H1 (cell line): ENCODE measurements around the gene LAMC3. TPM values are rescaled to one million over a fixed set of nuclear protein-coding genes. Genes with fewer than 3 reads are reported as not detected.

Experiments
- CTCF ChIA-PET: fragments of 300-600 bp; sonication (Branson Sonifier 250); formaldehyde crosslinking; loops from one replicate; lab custom pipeline; 2021; ENCODE audit not compliant: partially characterized antibody; lab: Charles Lee
- POLR2A ChIA-PET: fragments of 300-600 bp; sonication (Branson Sonifier 250); formaldehyde crosslinking; loops from one replicate; lab custom pipeline; 2021; ENCODE audit warnings: inconsistent platforms; ENCODE audit not compliant: partially characterized antibody; lab: Charles Lee
- DNase-seq, 2 experiments: peaks; one replicate each; pipeline versions ENCODE4 v3.0.0 to v3.0.0-alpha.2; 2010 to 2022; ENCODE audit warnings: low spot score in 2 of 2, low read depth in 1 of 2, mixed read lengths in 1 of 2
- FAIRE-seq: peaks from 2 replicates; lab custom pipeline; 2011; peaks lifted over from hg19 to GRCh38; lab: Jason Lieb, UNC
- H2AFZ ChIP-seq: 2 replicates; pipeline ENCODE4 v1.8.1; 2012; ENCODE audit warnings: low read length, inconsistent platforms
- H2AK5ac ChIP-seq: 2 replicates; pipeline ENCODE4 v1.6.1; 2013; ENCODE audit warnings: low read depth, low read length
- H2BK120ac ChIP-seq: replicated peaks from 2 replicates; pipeline ENCODE3; 2013; ENCODE audit warnings: low read depth, low read length, inconsistent platforms
- H2BK12ac ChIP-seq: 2 replicates; pipeline ENCODE4 v1.6.1; 2013; ENCODE audit warnings: low read depth, low read length
- H2BK15ac ChIP-seq: 2 replicates; pipeline ENCODE4 v1.6.1; 2013; ENCODE audit warnings: low read length
- H2BK20ac ChIP-seq: 2 replicates; pipeline ENCODE4 v1.6.1; 2013; ENCODE audit warnings: low read length
- H2BK5ac ChIP-seq: 2 replicates; pipeline ENCODE4 v1.6.1; 2013; ENCODE audit warnings: low read depth, low read length
- H3K14ac ChIP-seq: 2 replicates; pipeline ENCODE4 v1.6.1; 2013; ENCODE audit warnings: inconsistent platforms; ENCODE audit not compliant: insufficient read length
- H3K18ac ChIP-seq: 2 replicates; pipeline ENCODE4 v1.6.1; 2013; ENCODE audit warnings: low read length; ENCODE audit errors: extremely low read depth
- H3K23ac ChIP-seq: 2 replicates; pipeline ENCODE4 v1.6.1; 2013; ENCODE audit warnings: inconsistent platforms; ENCODE audit not compliant: insufficient read length
- H3K23me2 ChIP-seq: 2 replicates; pipeline ENCODE4 v1.6.1; 2013; ENCODE audit warnings: low read depth, low read length
- H3K27ac ChIP-seq: 2 replicates; pipeline ENCODE4 v1.6.1; 2011; ENCODE audit warnings: low read depth, low read length, inconsistent platforms
- H3K27me3 ChIP-seq, 4 experiments: replicated peaks in 1 of 4; 1 replicate in 1 of 4; 2 replicates in 3 of 4; pipeline versions ENCODE4 v1.6.1 to v1.8.1; 2011 to 2013; ENCODE audit warnings: low read length in 3 of 4, mild to moderate bottlenecking in 3 of 4, inconsistent platforms in 2 of 4, mixed read lengths in 2 of 4, moderate library complexity in 1 of 4; ENCODE audit not compliant: control insufficient read depth in 3 of 4, insufficient read depth in 3 of 4; ENCODE audit errors: extremely low read depth in 1 of 4
- H3K36me3 ChIP-seq, 4 experiments: 2 replicates each; pipeline versions ENCODE4 v1.6.1 to v1.8.1; 2011 to 2013; ENCODE audit warnings: mild to moderate bottlenecking in 4 of 4, low read length in 3 of 4, moderate library complexity in 2 of 4, control low read depth in 1 of 4, inconsistent platforms in 1 of 4; ENCODE audit not compliant: insufficient read depth in 4 of 4, control insufficient read depth in 2 of 4
- H3K4ac ChIP-seq: replicated peaks from 2 replicates; pipeline ENCODE3; 2013; ENCODE audit warnings: low read length, low read depth, mixed read lengths, inconsistent platforms; ENCODE audit not compliant: insufficient read length
- H3K4me1 ChIP-seq, 4 experiments: replicated peaks in 1 of 4; 1 replicate in 1 of 4; 2 replicates in 3 of 4; pipeline versions ENCODE4 v1.6.1 to v1.8.1; 2011 to 2013; ENCODE audit warnings: low read length in 3 of 4, inconsistent platforms in 2 of 4, mixed read lengths in 1 of 4; ENCODE audit not compliant: insufficient read depth in 4 of 4, control insufficient read depth in 3 of 4
- H3K4me2 ChIP-seq, 2 experiments: 2 replicates each; pipeline versions ENCODE4 v1.6.1 to v1.8.1; 2011 to 2013; ENCODE audit warnings: low read depth in 2 of 2, low read length in 2 of 2, control low read depth in 1 of 2, inconsistent platforms in 1 of 2, mild to moderate bottlenecking in 1 of 2; ENCODE audit not compliant: insufficient read depth in 1 of 2
- H3K4me3 ChIP-seq, 4 experiments: fragments of 200-600, 300-600 bp in 1 of 4; sonication (generic), shearing (Covaris generic), sonication (Bioruptor Twin) in 1 of 4; 2 replicates each; pipeline versions ENCODE4 v1.5.1 to v1.8.1; 2011 to 2016; ENCODE audit warnings: low read length in 4 of 4, low read depth in 3 of 4, control low read depth in 2 of 4, inconsistent platforms in 2 of 4, mild to moderate bottlenecking in 2 of 4, mixed read lengths in 1 of 4, moderate library complexity in 1 of 4; ENCODE audit not compliant: insufficient read depth in 2 of 4; ENCODE audit errors: extremely low read depth in 1 of 4
- H3K56ac ChIP-seq: replicated peaks from 2 replicates; pipeline ENCODE3; 2013; ENCODE audit warnings: low read depth, mild to moderate bottlenecking, mixed read lengths, low read length, inconsistent platforms; ENCODE audit not compliant: insufficient read length
- H3K79me1 ChIP-seq: 2 replicates; pipeline ENCODE4 v1.6.1; 2013; ENCODE audit warnings: low read depth, low read length, control low read depth
- H3K79me2 ChIP-seq, 2 experiments: 2 replicates each; pipeline versions ENCODE4 v1.6.1 to v1.8.1; 2012 to 2013; ENCODE audit warnings: low read length in 2 of 2, mild to moderate bottlenecking in 2 of 2, inconsistent platforms in 1 of 2; ENCODE audit not compliant: insufficient read depth in 2 of 2, control insufficient read depth in 1 of 2
- H3K9ac ChIP-seq, 4 experiments: replicated peaks in 1 of 4; 1 replicate in 1 of 4; 2 replicates in 3 of 4; pipeline versions ENCODE4 v1.6.1 to v1.8.1; 2011 to 2013; ENCODE audit warnings: low read depth in 3 of 4, low read length in 3 of 4, control low read depth in 2 of 4, mild to moderate bottlenecking in 2 of 4, moderate library complexity in 2 of 4, inconsistent platforms in 1 of 4; ENCODE audit errors: extremely low read depth in 1 of 4
- H3K9me3 ChIP-seq, 2 experiments: 2 replicates each; pipeline versions ENCODE4 v1.6.1 to v1.8.1; 2012 to 2013; ENCODE audit warnings: mild to moderate bottlenecking in 2 of 2, moderate library complexity in 2 of 2, control low read depth in 1 of 2, inconsistent platforms in 1 of 2, low read depth in 1 of 2, low read length in 1 of 2, mixed read lengths in 1 of 2; ENCODE audit not compliant: insufficient read depth in 2 of 2
- H4K20me1 ChIP-seq, 2 experiments: replicated peaks in 1 of 2; 2 replicates each; pipeline versions ENCODE3 to v1.8.1; 2011 to 2013; ENCODE audit warnings: inconsistent platforms in 2 of 2, low read length in 2 of 2, mild to moderate bottlenecking in 1 of 2; ENCODE audit not compliant: insufficient read depth in 2 of 2, control insufficient read depth in 1 of 2
- H4K5ac ChIP-seq: 2 replicates; pipeline ENCODE4 v1.6.1; 2013; ENCODE audit warnings: low read length, low read depth, mixed read lengths, inconsistent platforms; ENCODE audit not compliant: insufficient read length
- H4K8ac ChIP-seq: 2 replicates; pipeline ENCODE4 v1.8.0; 2013; ENCODE audit warnings: mild to moderate bottlenecking, moderate library complexity, low read length, inconsistent platforms; ENCODE audit not compliant: insufficient read depth; ENCODE audit errors: extremely low read depth
- H4K91ac ChIP-seq: replicated peaks from 2 replicates; pipeline ENCODE3; 2013; ENCODE audit warnings: low read length, mixed read lengths, inconsistent platforms; ENCODE audit not compliant: insufficient read length
- CBX5 ChIP-seq: fragments of 300-800, 300-1000 bp; sonication (generic); IDR thresholded peaks from 2 replicates; pipeline ENCODE4 v1.7.1; 2016; ENCODE audit warnings: antibody characterized with exemption, low read length, low read depth
- CREB1 ChIP-seq: IDR thresholded peaks from 2 replicates; pipeline ENCODE4 v1.6.1; 2012; ENCODE audit warnings: inconsistent platforms
- EP300 ChIP-seq, 2 experiments: IDR thresholded peaks; 1 replicate in 1 of 2; 2 replicates in 1 of 2; pipeline ENCODE4 v1.6.1; 2011 to 2012; ENCODE audit warnings: low read depth in 2 of 2, low read length in 2 of 2, mild to moderate bottlenecking in 2 of 2, borderline replicate concordance in 1 of 2, inconsistent platforms in 1 of 2, moderate library complexity in 1 of 2
- POLR2AphosphoS5 ChIP-seq: IDR thresholded peaks from 2 replicates; pipeline ENCODE4 v1.6.1; 2011; ENCODE audit warnings: low read depth, low read length
- RBBP5 ChIP-seq: IDR thresholded peaks from 2 replicates; pipeline ENCODE4 v1.7.1; 2012; ENCODE audit warnings: low read depth, mild to moderate bottlenecking, inconsistent platforms, low read length, moderate library complexity, borderline replicate concordance
- SIX5 ChIP-seq: IDR thresholded peaks from 2 replicates; pipeline ENCODE4 v1.6.1; 2011; ENCODE audit warnings: mild to moderate bottlenecking, low read depth, low read length
- SP1 ChIP-seq: IDR thresholded peaks from 2 replicates; pipeline ENCODE4 v1.6.1; 2011; ENCODE audit warnings: low read depth, low read length
- TBP ChIP-seq: IDR thresholded peaks from 2 replicates; pipeline ENCODE4 v1.6.1; 2011; ENCODE audit warnings: low read depth, low read length, improper control_type of control experiment
- WGBS, 2 experiments: shearing (Covaris generic) in 1 of 2; methylation state at CpG; one replicate each; pipeline versions ENCODE4 v1.1.6 to v1.1.7; 2013 to 2015; ENCODE audit warnings: low lambda C conversion rate in 2 of 2, mixed read lengths in 2 of 2, inconsistent platforms in 1 of 2, low coverage in 1 of 2, missing lambda C conversion rate in 1 of 2; ENCODE audit not compliant: insufficient replicate concordance in 2 of 2, insufficient coverage in 1 of 2, insufficient read length in 1 of 2; ENCODE audit errors: extremely low coverage in 1 of 2, missing lambda C conversion rate in 1 of 2; 5-methylcytosine and 5-hydroxymethylcytosine counted together
- long read RNA-seq, 2 experiments: library from RNA in 1 of 2; library from capped mRNA in 1 of 2; stranded (forward); transcript quantifications; one replicate each; pipeline ENCODE4 v2.0.0, GENCODE V29; 2021; ENCODE audit warnings: inconsistent platforms in 1 of 2
- polyA minus RNA-seq, 3 experiments: library from RNA; depleted of rRNA, polyadenylated mRNA; stranded (reverse); fragments of >200 nt; gene quantifications; 1 replicate in 2 of 3; 2 replicates in 1 of 3; pipeline ENCODE4 v1.2.3, GENCODE V29; 2011
- polyA plus RNA-seq, 7 experiments: library from polyadenylated mRNA; depleted of rRNA in 3 of 7; stranded (reverse) in 5 of 7; unstranded in 2 of 7; fragments of >200 nt in 5 of 7; fragments of 200-250 nt in 2 of 7; gene quantifications; 1 replicate in 5 of 7; 2 replicates in 1 of 7; 4 replicates in 1 of 7; pipeline versions ENCODE4 v1.2.1 to v1.2.3, GENCODE V29; 2011 to 2013; ENCODE audit warnings: missing spikeins in 2 of 7, mixed read lengths in 2 of 7
- total RNA-seq: library from RNA; stranded (reverse); fragmentation: NEBNext Ultra II Directional; extraction: Animal tissue kit (Norgen Biotek cat#: 25700); gene quantifications from 2 replicates; pipeline ENCODE4 v1.2.1, GENCODE V29; 2021
- TF ChIP-seq, protein P1 (sequence below): IDR thresholded peaks from 2 replicates; pipeline ENCODE4 v1.6.1; 2012; ENCODE audit warnings: inconsistent platforms

LAMC3 gene
- total RNA-seq (12.3 and 13.2 TPM in 2 replicates), polyA plus RNA-seq (2011; rRNA removed) (9.3 and 11.5 TPM in 2 replicates), polyA minus RNA-seq (2011; rRNA and poly(A)+ RNA removed) (3.8 and 4.1 TPM in 2 replicates)
- polyA plus RNA-seq (2011; cell fraction: cytosol; rRNA removed) = 6.0 TPM
- 24.8 TPM for polyA plus RNA-seq (2011; cell fraction: nucleus; rRNA removed)
- 8.0 to 13.0 TPM (median 12.4 TPM) in 4 replicates for polyA plus RNA-seq (2012, experiment 1 of 2)
- 10.7 TPM for polyA plus RNA-seq (2012, experiment 2 of 2)
- 18.4 TPM for polyA plus RNA-seq (2013, experiment 1 of 2)
- 15.1 TPM for polyA plus RNA-seq (2013, experiment 2 of 2)
- 4.8 TPM for polyA minus RNA-seq (2011; cell fraction: cytosol; rRNA and poly(A)+ RNA removed)
- 7.2 TPM for polyA minus RNA-seq (2011; cell fraction: nucleus; rRNA and poly(A)+ RNA removed)
- long read RNA-seq, experiment 1, partial matches to known transcripts = 7 of 13 reads
- long read RNA-seq, experiment 1, other reads (novel, unspliced or antisense) = 6 of 13 reads
- long read RNA-seq, experiment 2 = 0 reads

DNA sequence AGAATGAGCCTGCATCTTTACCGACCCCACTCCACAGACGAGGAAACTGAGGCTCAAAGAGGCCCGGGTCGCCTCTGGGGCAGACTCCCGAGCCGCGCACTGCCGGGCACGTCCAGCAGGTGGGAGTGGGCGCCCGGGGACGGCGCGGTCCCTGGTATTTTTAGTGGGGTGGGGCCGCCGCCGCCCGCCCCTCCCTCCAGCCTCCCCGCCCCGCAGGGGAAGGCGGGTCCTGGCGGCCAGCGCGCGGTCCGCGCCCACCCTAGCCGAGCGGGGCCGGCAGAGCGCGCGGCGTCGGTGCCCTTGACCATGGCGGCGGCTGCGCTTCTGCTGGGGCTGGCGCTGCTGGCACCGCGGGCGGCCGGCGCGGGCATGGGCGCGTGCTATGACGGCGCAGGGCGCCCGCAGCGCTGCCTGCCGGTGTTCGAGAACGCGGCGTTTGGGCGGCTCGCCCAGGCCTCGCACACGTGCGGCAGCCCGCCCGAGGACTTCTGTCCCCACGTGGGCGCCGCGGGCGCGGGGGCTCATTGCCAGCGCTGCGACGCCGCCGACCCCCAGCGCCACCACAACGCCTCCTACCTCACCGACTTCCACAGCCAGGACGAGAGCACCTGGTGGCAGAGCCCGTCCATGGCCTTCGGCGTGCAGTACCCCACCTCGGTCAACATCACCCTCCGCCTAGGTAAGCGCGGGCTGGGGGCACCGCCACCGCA, at the start of gene LAMC3:
TSS of gene LAMC3 (plus strand) at position 266 of the 710 bp plus-strand sequence. CDS start at position 307, 41 bp downstream.
- H3K9me3 ChIP-seq = no peaks in the 10 kb centered on the region
- peak within 1 kb of the TSS; percentile 61; the same call in 1 of the 2 replicates for H2BK15ac ChIP-seq
- H3K4ac ChIP-seq = no peak within 1 kb of the TSS
- CTCF ChIA-PET = interaction anchor here (0.6 to 17.5 kb wide), 7 partner anchors 10 to 302 kb away, joined by 3 to 156 read pairs (median 8); no protein-coding TSS in a partner anchor
- H3K4me2 ChIP-seq = peak within 1 kb of the TSS; percentile 62 to 83
- 10% methylated on average over 64 of the region's 88 CpGs; no CpG with 5 or more reads in 1 of the 2 experiments for WGBS, 2 experiments
- H3K23ac ChIP-seq = no peak within 1 kb of the TSS
- H3K23me2 ChIP-seq = peaks cover 8% of the 10 kb centered on the region; the same call in 1 of the 2 replicates
- no peak within 1 kb of the TSS for H2BK20ac ChIP-seq
- H3K18ac ChIP-seq = peak within 1 kb of the TSS; percentile 90
- peak within 1 kb of the TSS; percentile 24; the same call in 1 of the 2 replicates for H2BK5ac ChIP-seq
- H3K27me3 ChIP-seq = peaks cover 0 to 10% (median 7%) of the 10 kb centered on the region in 4 experiments; a peak in 5 of 7 replicates
- H3K79me1 ChIP-seq = peaks cover 5% of the 10 kb centered on the region; the same call in 1 of the 2 replicates
- peak within 1 kb of the TSS; percentile 5 to 64 (median 56); a peak in 6 of 7 replicates for H3K9ac ChIP-seq
- peak within 1 kb of the TSS; percentile 53; the same call in 1 of the 2 replicates for H2AK5ac ChIP-seq
- no peaks in the 10 kb centered on the region for H3K36me3 ChIP-seq
- H4K20me1 ChIP-seq = no peaks in the 10 kb centered on the region
- peaks cover 2 to 22% (median 8%) of the 10 kb centered on the region in 4 experiments for H3K4me1 ChIP-seq
- FAIRE-seq (no peak), DNase-seq (peak in 1 of 2 experiments; percentile 80)
- H3K27ac ChIP-seq = no peak within 1 kb of the TSS
- no peaks in the 10 kb centered on the region for H3K79me2 ChIP-seq
- POLR2A ChIA-PET = interaction anchor here (1.8 to 2.8 kb wide), 2 partner anchors 38 to 93 kb away, joined by 3 to 7 read pairs; no protein-coding TSS in a partner anchor
- H2AFZ ChIP-seq = peak within 1 kb of the TSS; percentile 92
- peak within 1 kb of the TSS; percentile 91 for H4K8ac ChIP-seq
- H3K14ac ChIP-seq = no peak within 1 kb of the TSS
- peak within 1 kb of the TSS; percentile 31 to 57 (median 40) for H3K4me3 ChIP-seq
- H2BK120ac ChIP-seq = no peak within 1 kb of the TSS
- H4K5ac ChIP-seq = no peak within 1 kb of the TSS
- peak within 1 kb of the TSS; percentile 80; the same call in 1 of the 2 replicates for H2BK12ac ChIP-seq
- no peak within 1 kb of the TSS for H3K56ac ChIP-seq
- peak within 1 kb of the TSS; percentile 88 for H4K91ac ChIP-seq
- TF ChIP-seq, protein P1, sequence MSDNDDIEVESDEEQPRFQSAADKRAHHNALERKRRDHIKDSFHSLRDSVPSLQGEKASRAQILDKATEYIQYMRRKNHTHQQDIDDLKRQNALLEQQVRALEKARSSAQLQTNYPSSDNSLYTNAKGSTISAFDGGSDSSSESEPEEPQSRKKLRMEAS = peak; percentile 98
- TF ChIP-seq SP1 = no peak
- TF ChIP-seq RBBP5 = peak; percentile 80; the same call in 1 of the 2 replicates
- TF ChIP-seq TBP = peak; percentile 57; the same call in 1 of the 2 replicates
- no peak for TF ChIP-seq CBX5
- no peak for TF ChIP-seq SIX5
- peak; percentile 74 for TF ChIP-seq CREB1
- TF ChIP-seq POLR2AphosphoS5 = no peak
- no peak for TF ChIP-seq EP300 (IDR thresholded peaks at IDR 0.05; ENCODE audit: borderline replicate concordance in 1 of 2, low read depth in 2 of 2, low read length in 2 of 2)
